ENCODE data around the gene DBP. TPM values are rescaled to one million over a fixed set of nuclear protein-coding genes. Genes with fewer than 3 reads are reported as not detected.

Gene DBP
- total RNA-seq, 1 experiment from 2014 or later: 11.1 TPM

DNA sequence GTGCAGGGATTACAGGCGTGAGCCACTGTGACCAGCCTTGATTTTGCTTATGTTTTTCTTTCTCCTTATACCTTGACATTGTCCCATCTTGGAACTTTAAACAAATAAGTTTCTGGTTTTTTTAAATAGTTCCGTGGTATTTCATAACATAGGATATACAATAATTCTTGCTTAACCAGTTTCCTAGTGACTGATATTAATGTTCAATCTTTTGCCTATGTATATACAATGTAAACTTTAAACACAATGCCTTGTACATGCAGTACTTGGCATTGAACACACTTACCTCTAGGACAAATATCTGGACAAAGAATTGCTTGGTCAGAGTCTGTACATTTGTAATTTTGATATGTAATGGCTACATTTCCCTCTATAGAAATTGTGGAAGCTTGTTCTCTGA is 55.0 kb downstream of the DBP start:
- DNase-seq (ENCODE audit: low read depth): no peak

Other genes with a start within 250 kb of the DBP start
- gene KDELR1, start 245.8 kb downstream of the DBP start, total RNA-seq (2014; rRNA removed; shearing (Covaris generic)): 67.7 and 115 TPM in 2 replicates
- gene GRIN2D, start 243.7 kb downstream of the DBP start, total RNA-seq (2014; rRNA removed; shearing (Covaris generic)): 0.20 and 0.21 TPM in 2 replicates
- gene GRWD1, start 191.4 kb downstream of the DBP start, total RNA-seq (2014; rRNA removed; shearing (Covaris generic)): 97.2 and 113 TPM in 2 replicates
- gene KCNJ14, start 181.8 kb downstream of the DBP start, total RNA-seq (2014; rRNA removed; shearing (Covaris generic)): 0.40 and 0.79 TPM in 2 replicates
- gene CYTH2, start 168.0 kb downstream of the DBP start, total RNA-seq (2014; rRNA removed; shearing (Covaris generic)): 38.1 and 44.3 TPM in 2 replicates
- gene LMTK3, start 125.5 kb downstream of the DBP start, total RNA-seq (2014; rRNA removed; shearing (Covaris generic)): 0.05 TPM in 1 of 2 replicates, not detected in the other
- gene SULT2B1, start 85.2 kb downstream of the DBP start, total RNA-seq (2014; rRNA removed; shearing (Covaris generic)): not detected in 2 replicates
- not detected in 2 replicates for gene SPACA4, start 30.6 kb downstream of the DBP start, total RNA-seq (2014; rRNA removed; shearing (Covaris generic))
- 1.2 TPM in 1 of 2 replicates, not detected in the other for gene FAM83E, start 22.3 kb downstream of the DBP start, total RNA-seq (2014; rRNA removed; shearing (Covaris generic))
- 2,830 and 3,901 TPM in 2 replicates for gene RPL18, start 18.2 kb downstream of the DBP start, total RNA-seq (2014; rRNA removed; shearing (Covaris generic))
- gene SPHK2, start 17.9 kb downstream of the DBP start, total RNA-seq (2014; rRNA removed; shearing (Covaris generic)): 15.9 and 16.5 TPM in 2 replicates
- gene CA11, start 8.8 kb upstream of the DBP start, total RNA-seq (2014; rRNA removed; shearing (Covaris generic)): 0.77 and 1.4 TPM in 2 replicates
- gene NTN5, start 35.6 kb upstream of the DBP start, total RNA-seq (2014; rRNA removed; shearing (Covaris generic)): not detected in 2 replicates
- not detected in 2 replicates for gene FUT2, start 58.6 kb upstream of the DBP start, total RNA-seq (2014; rRNA removed; shearing (Covaris generic))
- 0.35 TPM in 1 of 2 replicates, not detected in the other for gene MAMSTR, start 82.3 kb upstream of the DBP start, total RNA-seq (2014; rRNA removed; shearing (Covaris generic))
- not detected in 2 replicates for gene RASIP1, start 103.2 kb upstream of the DBP start, total RNA-seq (2014; rRNA removed; shearing (Covaris generic))
- gene IZUMO1, start 109.5 kb upstream of the DBP start, total RNA-seq (2014; rRNA removed; shearing (Covaris generic)): not detected in 2 replicates
- 0.10 TPM in 1 of 2 replicates, not detected in the other for gene FUT1, start 115.3 kb upstream of the DBP start, total RNA-seq (2014; rRNA removed; shearing (Covaris generic))
- gene FGF21, start 118.1 kb upstream of the DBP start, total RNA-seq (2014; rRNA removed; shearing (Covaris generic)): not detected in 2 replicates
- 54.2 and 60.6 TPM in 2 replicates for gene BCAT2, start 173.7 kb upstream of the DBP start, total RNA-seq (2014; rRNA removed; shearing (Covaris generic))
- not detected in 2 replicates for gene HSD17B14, start 199.1 kb upstream of the DBP start, total RNA-seq (2014; rRNA removed; shearing (Covaris generic))
- gene PLEKHA4, start 231.2 kb upstream of the DBP start, total RNA-seq (2014; rRNA removed; shearing (Covaris generic)): 0.31 TPM in 1 of 2 replicates, not detected in the other
- gene PPP1R15A, start 235.0 kb upstream of the DBP start, total RNA-seq (2014; rRNA removed; shearing (Covaris generic)): 44.3 and 49.4 TPM in 2 replicates